Left lobe of liver (tissue), 2 donors: Measurements from ENCODE around the gene MAP7. TPM values are rescaled to one million over a fixed set of nuclear protein-coding genes. Genes with fewer than 3 reads are reported as not detected.
"Not testable (repeated sequence)": the region's sequence is repeated elsewhere in the genome, so short reads cannot be mapped to it uniquely, and the experiment has no call there.

Source experiments
- ATAC-seq: fragments of 200-7000 bp; cut with Tn5 transposase; one replicate; pipeline ENCODE4 v1.9.1; 2020; ENCODE audit warnings: mild to moderate bottlenecking, moderate library complexity
- DNase-seq: peaks from one replicate; pipeline ENCODE4 v3.0.0-alpha.2; 2020; ENCODE audit warnings: low spot score
- total RNA-seq: library from RNA; stranded (reverse); gene quantifications from one replicate; pipeline ENCODE4 v1.2.1, GENCODE V29; 2021
- donor health status: DM: no; HTN: no; CAD: no; lungs with moderate emphysema.
- donor health status: DM: no; HTN: yes; CAD: no.

MAP7 gene
- 18.1 TPM for total RNA-seq

GRCh38 chr6:136550330-136551071 is at the start of gene MAP7:
Gene MAP7 (minus strand): TSS chr6:136550422. CDS start chr6:136550408, 14 bp downstream.
- peak; percentile 93 for DNase-seq
- ATAC-seq = peak; percentile 94

- DNase-seq (no peak), ATAC-seq (no peak)
Measured at GRCh38 chr6:136599329-136600011, 49.2 kb upstream of the MAP7 start.

- DNase-seq (no peak), ATAC-seq (no peak)
Measured at GRCh38 chr6:136598048-136598447, 47.8 kb upstream of the MAP7 start.

GRCh38 chr6:136594671-136595070 is 44.4 kb upstream of the MAP7 start:
- no peak for ATAC-seq

GRCh38 chr6:136593748-136594490 is 43.7 kb upstream of the MAP7 start:
- ATAC-seq (peak; percentile 43), DNase-seq (no peak)

More at GRCh38 chr6:136594671-136595070, 44.4 kb upstream of the MAP7 start:
- no peak for DNase-seq

- no peak for DNase-seq
- ATAC-seq = no peak
Measured at GRCh38 chr6:136592930-136593673, 42.9 kb upstream of the MAP7 start.

GRCh38 chr6:136591617-136592016 is 41.4 kb upstream of the MAP7 start:
- DNase-seq = no peak
- ATAC-seq = no peak

- not testable (repeated sequence) for DNase-seq, ATAC-seq
Measured at GRCh38 chr6:136590846-136591245, 40.6 kb upstream of the MAP7 start.

- ATAC-seq (no peak), DNase-seq (no peak)
Measured at GRCh38 chr6:136587527-136587926, 37.3 kb upstream of the MAP7 start.

GRCh38 chr6:136586295-136586694 is 36.1 kb upstream of the MAP7 start:
- DNase-seq = no peak
- ATAC-seq = no peak

- DNase-seq, ATAC-seq: not testable (repeated sequence)
Measured at GRCh38 chr6:136585523-136585922, 35.3 kb upstream of the MAP7 start.

- not testable (repeated sequence) for ATAC-seq, DNase-seq
Measured at GRCh38 chr6:136584290-136584689, 34.1 kb upstream of the MAP7 start.

GRCh38 chr6:136582711-136583471 is 32.7 kb upstream of the MAP7 start:
- DNase-seq (no peak), ATAC-seq (peak; percentile 67)

- ATAC-seq = no peak
- no peak for DNase-seq
Measured at GRCh38 chr6:136579800-136580199, 29.6 kb upstream of the MAP7 start.

GRCh38 chr6:136576821-136577220 is 26.6 kb upstream of the MAP7 start:
- DNase-seq (no peak), ATAC-seq (no peak)

GRCh38 chr6:136571496-136571895 is 21.3 kb upstream of the MAP7 start:
- ATAC-seq = no peak
- DNase-seq = no peak

GRCh38 chr6:136571065-136571464 is 20.8 kb upstream of the MAP7 start:
- ATAC-seq (no peak), DNase-seq (no peak)

- ATAC-seq (peak; percentile 47), DNase-seq (no peak)
Measured at GRCh38 chr6:136568129-136568528, 17.9 kb upstream of the MAP7 start.

GRCh38 chr6:136567688-136568087 is 17.5 kb upstream of the MAP7 start:
- no peak for ATAC-seq

GRCh38 chr6:136566851-136567250 is 16.6 kb upstream of the MAP7 start:
- DNase-seq (no peak), ATAC-seq (no peak)

More at GRCh38 chr6:136567688-136568087, 17.5 kb upstream of the MAP7 start:
- no peak for DNase-seq
